Neural progenitor cell (in vitro differentiated cells): Measurements from ENCODE around the gene KCNAB1.

Experiments used
- EZH2 ChIP-seq: fragments of 200-600 bp; sonication (generic); IDR thresholded peaks from 2 replicates; pipeline ENCODE4 v1.6.1; 2017; ENCODE audit warnings: antibody characterized with exemption, mild to moderate bottlenecking, moderate library complexity
- EZH2phosphoT487 ChIP-seq: fragments of 200-600 bp; sonication (generic); IDR thresholded peaks from 2 replicates; pipeline ENCODE4 v1.6.1; 2017; ENCODE audit warnings: antibody characterized with exemption
- TF ChIP-seq, protein P1 (sequence below): fragments of 200-600 bp; sonication (generic); IDR thresholded peaks from 2 replicates; pipeline ENCODE4 v1.5.1; 2017; ENCODE audit warnings: antibody characterized with exemption, mild to moderate bottlenecking

DNA sequence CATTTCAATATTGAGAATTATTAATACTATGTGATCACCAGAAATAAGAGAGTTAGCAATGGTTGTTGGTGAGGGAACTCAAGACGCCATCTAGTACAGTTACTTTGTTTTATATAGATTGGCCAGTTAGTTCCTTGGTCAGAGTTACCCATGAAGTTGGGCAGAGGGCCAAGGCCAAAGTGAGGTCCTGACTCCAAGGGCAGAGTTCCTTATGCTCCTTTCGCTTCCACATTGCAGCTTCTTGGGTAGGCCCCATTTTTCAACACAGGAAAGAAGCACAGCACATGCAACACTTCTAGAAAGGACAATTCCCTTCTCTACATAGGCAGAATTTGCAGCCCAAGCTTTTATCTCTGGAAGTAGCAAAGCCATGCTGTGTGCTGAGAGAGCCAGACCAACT, 178.6 kb downstream of the KCNAB1 start:
- TF ChIP-seq, protein P1, sequence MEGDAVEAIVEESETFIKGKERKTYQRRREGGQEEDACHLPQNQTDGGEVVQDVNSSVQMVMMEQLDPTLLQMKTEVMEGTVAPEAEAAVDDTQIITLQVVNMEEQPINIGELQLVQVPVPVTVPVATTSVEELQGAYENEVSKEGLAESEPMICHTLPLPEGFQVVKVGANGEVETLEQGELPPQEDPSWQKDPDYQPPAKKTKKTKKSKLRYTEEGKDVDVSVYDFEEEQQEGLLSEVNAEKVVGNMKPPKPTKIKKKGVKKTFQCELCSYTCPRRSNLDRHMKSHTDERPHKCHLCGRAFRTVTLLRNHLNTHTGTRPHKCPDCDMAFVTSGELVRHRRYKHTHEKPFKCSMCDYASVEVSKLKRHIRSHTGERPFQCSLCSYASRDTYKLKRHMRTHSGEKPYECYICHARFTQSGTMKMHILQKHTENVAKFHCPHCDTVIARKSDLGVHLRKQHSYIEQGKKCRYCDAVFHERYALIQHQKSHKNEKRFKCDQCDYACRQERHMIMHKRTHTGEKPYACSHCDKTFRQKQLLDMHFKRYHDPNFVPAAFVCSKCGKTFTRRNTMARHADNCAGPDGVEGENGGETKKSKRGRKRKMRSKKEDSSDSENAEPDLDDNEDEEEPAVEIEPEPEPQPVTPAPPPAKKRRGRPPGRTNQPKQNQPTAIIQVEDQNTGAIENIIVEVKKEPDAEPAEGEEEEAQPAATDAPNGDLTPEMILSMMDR: no peak
- TF ChIP-seq EZH2phosphoT487 (no peak), EZH2 (no peak)
